Activated T-helper 17 cell treated with anti-CD3 and anti-CD28 coated beads, Interleukin-2, amount 50 U/mL, for 72 hours (primary cell): ENCODE data around the gene NRXN3. TPM values are rescaled to one million over a fixed set of nuclear protein-coding genes. Genes with fewer than 3 reads are reported as not detected.

Experiments
- ATAC-seq: fragments of 150-1000 bp; cut with Tn5 transposase; replicated peaks from 2 replicates; pipeline ENCODE4 v1.10.0; 2021; ENCODE audit warnings: mild to moderate bottlenecking, moderate library complexity
- H3K27ac Mint-ChIP-seq: one replicate; pipeline ENCODE4 v1.8.0; 2022; ENCODE audit warnings: mixed read lengths
- H3K27me3 Mint-ChIP-seq: one replicate; pipeline ENCODE4 v1.8.0; 2022; ENCODE audit warnings: mixed read lengths
- H3K36me3 Mint-ChIP-seq: one replicate; pipeline ENCODE4 v1.8.0; 2022; ENCODE audit warnings: low read depth, mild to moderate bottlenecking, mixed read lengths
- H3K4me1 Mint-ChIP-seq: one replicate; pipeline ENCODE4 v1.8.0; 2022; ENCODE audit warnings: mixed read lengths
- H3K4me3 Mint-ChIP-seq: one replicate; pipeline ENCODE4 v1.8.0; 2022; ENCODE audit warnings: mild to moderate bottlenecking, mixed read lengths
- H3K9me3 Mint-ChIP-seq: one replicate; pipeline ENCODE4 v1.8.0; 2022; ENCODE audit warnings: mixed read lengths
- total RNA-seq, 2 donors: library from RNA; stranded (reverse); gene quantifications; one replicate each; pipeline ENCODE4 v1.2.3, GENCODE V29; 2022

NRXN3 gene
- total RNA-seq, 2 donors from 2014 or later: not detected

- Mint-ChIP-seq H3K4me3 (no peak overlapping the region), H3K9me3 (peaks cover 3% of the 10 kb centered on the region), H3K27me3 (no peaks in the 10 kb centered on the region), H3K4me1 (no peaks in the 10 kb centered on the region), H3K36me3 (no peaks in the 10 kb centered on the region), H3K27ac (no peak overlapping the region)
- no peak for ATAC-seq
Observed at GRCh38 chr14:79712302-79712950, 1542.3 kb downstream of the NRXN3 start.

GRCh38 chr14:79721399-79722084, 1551.4 kb downstream of the NRXN3 start:
- Mint-ChIP-seq H3K4me1 (no peaks in the 10 kb centered on the region), H3K27ac (no peak overlapping the region), H3K27me3 (no peaks in the 10 kb centered on the region), H3K36me3 (no peaks in the 10 kb centered on the region), H3K9me3 (peaks cover 12% of the 10 kb centered on the region), H3K4me3 (no peak overlapping the region)
- ATAC-seq: no peak

GRCh38 chr14:79724934-79725717, 1555.0 kb downstream of the NRXN3 start:
- Mint-ChIP-seq H3K27ac (no peak overlapping the region), H3K36me3 (no peaks in the 10 kb centered on the region), H3K4me1 (no peaks in the 10 kb centered on the region), H3K27me3 (no peaks in the 10 kb centered on the region), H3K9me3 (peaks cover 15% of the 10 kb centered on the region), H3K4me3 (no peak overlapping the region)
- ATAC-seq: no peak

- Mint-ChIP-seq H3K36me3 (no peaks in the 10 kb centered on the region), H3K9me3 (peaks cover 15% of the 10 kb centered on the region), H3K27ac (no peak overlapping the region), H3K27me3 (no peaks in the 10 kb centered on the region), H3K4me1 (no peaks in the 10 kb centered on the region), H3K4me3 (no peak overlapping the region)
- ATAC-seq: no peak
Observed at GRCh38 chr14:79727900-79728299, 1557.7 kb downstream of the NRXN3 start.

GRCh38 chr14:79728331-79728730, 1558.2 kb downstream of the NRXN3 start:
- H3K9me3 Mint-ChIP-seq: peaks cover 15% of the 10 kb centered on the region
- no peaks in the 10 kb centered on the region for H3K27me3 Mint-ChIP-seq
- no peak overlapping the region for H3K27ac Mint-ChIP-seq
- no peaks in the 10 kb centered on the region for H3K36me3 Mint-ChIP-seq
- no peaks in the 10 kb centered on the region for H3K4me1 Mint-ChIP-seq
- H3K4me3 Mint-ChIP-seq: no peak overlapping the region
- ATAC-seq: no peak

- Mint-ChIP-seq H3K4me1 (no peaks in the 10 kb centered on the region), H3K4me3 (no peak overlapping the region), H3K9me3 (peaks cover 13% of the 10 kb centered on the region), H3K27ac (no peak overlapping the region), H3K36me3 (no peaks in the 10 kb centered on the region), H3K27me3 (no peaks in the 10 kb centered on the region)
- ATAC-seq: no peak
Observed at GRCh38 chr14:79729731-79730130, 1559.6 kb downstream of the NRXN3 start.

- no peak for ATAC-seq
- Mint-ChIP-seq H3K4me3 (no peak overlapping the region), H3K4me1 (no peaks in the 10 kb centered on the region), H3K9me3 (peaks cover 11% of the 10 kb centered on the region), H3K27me3 (no peaks in the 10 kb centered on the region), H3K27ac (no peak overlapping the region), H3K36me3 (no peaks in the 10 kb centered on the region)
Observed at GRCh38 chr14:79730196-79730595, 1560.0 kb downstream of the NRXN3 start.

GRCh38 chr14:79730953-79731352, 1560.8 kb downstream of the NRXN3 start:
- no peak overlapping the region for H3K27ac Mint-ChIP-seq
- H3K27me3 Mint-ChIP-seq: no peaks in the 10 kb centered on the region
- peaks cover 11% of the 10 kb centered on the region for H3K9me3 Mint-ChIP-seq
- no peak for ATAC-seq
- H3K36me3 Mint-ChIP-seq: no peaks in the 10 kb centered on the region
- H3K4me1 Mint-ChIP-seq: no peaks in the 10 kb centered on the region
- H3K4me3 Mint-ChIP-seq: no peak overlapping the region

GRCh38 chr14:79732911-79733655, 1562.9 kb downstream of the NRXN3 start:
- Mint-ChIP-seq H3K9me3 (peaks cover 8% of the 10 kb centered on the region), H3K27me3 (no peaks in the 10 kb centered on the region), H3K4me3 (no peak overlapping the region), H3K27ac (no peak overlapping the region), H3K4me1 (no peaks in the 10 kb centered on the region), H3K36me3 (no peaks in the 10 kb centered on the region)
- no peak for ATAC-seq

GRCh38 chr14:79734151-79734550, 1564.0 kb downstream of the NRXN3 start:
- ATAC-seq: no peak
- Mint-ChIP-seq H3K4me1 (no peaks in the 10 kb centered on the region), H3K27ac (no peak overlapping the region), H3K4me3 (no peak overlapping the region), H3K36me3 (no peaks in the 10 kb centered on the region), H3K27me3 (no peaks in the 10 kb centered on the region), H3K9me3 (peaks cover 8% of the 10 kb centered on the region)

GRCh38 chr14:79734656-79735055, 1564.5 kb downstream of the NRXN3 start:
- Mint-ChIP-seq H3K9me3 (peaks cover 8% of the 10 kb centered on the region), H3K4me3 (no peak overlapping the region), H3K27me3 (no peaks in the 10 kb centered on the region), H3K4me1 (no peaks in the 10 kb centered on the region), H3K36me3 (no peaks in the 10 kb centered on the region), H3K27ac (no peak overlapping the region)
- no peak for ATAC-seq

- ATAC-seq: no peak
- Mint-ChIP-seq H3K4me1 (no peaks in the 10 kb centered on the region), H3K27me3 (no peaks in the 10 kb centered on the region), H3K9me3 (peaks cover 12% of the 10 kb centered on the region), H3K4me3 (no peak overlapping the region), H3K36me3 (no peaks in the 10 kb centered on the region), H3K27ac (no peak overlapping the region)
Observed at GRCh38 chr14:79735121-79735520, 1564.9 kb downstream of the NRXN3 start.

- H3K4me3 Mint-ChIP-seq: no peak overlapping the region
- no peaks in the 10 kb centered on the region for H3K36me3 Mint-ChIP-seq
- no peaks in the 10 kb centered on the region for H3K4me1 Mint-ChIP-seq
- H3K27me3 Mint-ChIP-seq: no peaks in the 10 kb centered on the region
- ATAC-seq: no peak
- peaks cover 13% of the 10 kb centered on the region for H3K9me3 Mint-ChIP-seq
- H3K27ac Mint-ChIP-seq: no peak overlapping the region
Observed at GRCh38 chr14:79740066-79740601, 1570.0 kb downstream of the NRXN3 start.

- no peak overlapping the region for H3K4me3 Mint-ChIP-seq
- H3K9me3 Mint-ChIP-seq: peaks cover 8% of the 10 kb centered on the region
- ATAC-seq: no peak
- H3K4me1 Mint-ChIP-seq: no peaks in the 10 kb centered on the region
- H3K36me3 Mint-ChIP-seq: no peaks in the 10 kb centered on the region
- H3K27me3 Mint-ChIP-seq: no peaks in the 10 kb centered on the region
- no peak overlapping the region for H3K27ac Mint-ChIP-seq
Observed at GRCh38 chr14:79742142-79742541, 1572.0 kb downstream of the NRXN3 start.
